ENCODE measurements around the gene BAIAP2. TPM values are rescaled to one million over a fixed set of nuclear protein-coding genes. Genes with fewer than 3 reads are reported as not detected.

The BAIAP2 gene
- total RNA-seq, 2 donors from 2014 or later: 6.2 to 13.2 TPM

DNA sequence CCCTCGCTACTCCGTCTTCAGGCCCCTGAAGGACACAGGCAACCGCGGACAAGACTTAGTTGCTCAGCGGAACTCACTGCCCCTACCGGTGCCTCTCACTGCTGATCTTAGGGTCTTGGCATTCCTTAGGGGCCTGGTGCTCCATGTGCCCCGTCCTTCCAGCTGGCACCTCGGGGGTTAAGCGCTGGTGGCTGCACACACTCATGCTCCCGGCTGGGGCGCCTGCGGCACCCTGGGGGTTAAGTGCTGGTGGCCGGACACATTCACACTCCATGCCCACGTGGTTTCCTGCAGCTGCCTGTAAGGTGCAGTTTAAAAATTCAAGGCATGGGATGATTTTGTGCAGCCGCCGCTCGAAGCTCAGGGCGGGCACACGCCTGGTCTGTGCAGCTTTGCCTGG is 45.1 kb downstream of the BAIAP2 start:
- Mint-ChIP-seq H3K27ac (no peak overlapping the region), H3K9me3 (no peaks in the 10 kb centered on the region), H3K36me3 (no peaks in the 10 kb centered on the region)
- no peak for DNase-seq (ENCODE audit: low spot score in 2 of 2)
- no peak for ATAC-seq

DNA sequence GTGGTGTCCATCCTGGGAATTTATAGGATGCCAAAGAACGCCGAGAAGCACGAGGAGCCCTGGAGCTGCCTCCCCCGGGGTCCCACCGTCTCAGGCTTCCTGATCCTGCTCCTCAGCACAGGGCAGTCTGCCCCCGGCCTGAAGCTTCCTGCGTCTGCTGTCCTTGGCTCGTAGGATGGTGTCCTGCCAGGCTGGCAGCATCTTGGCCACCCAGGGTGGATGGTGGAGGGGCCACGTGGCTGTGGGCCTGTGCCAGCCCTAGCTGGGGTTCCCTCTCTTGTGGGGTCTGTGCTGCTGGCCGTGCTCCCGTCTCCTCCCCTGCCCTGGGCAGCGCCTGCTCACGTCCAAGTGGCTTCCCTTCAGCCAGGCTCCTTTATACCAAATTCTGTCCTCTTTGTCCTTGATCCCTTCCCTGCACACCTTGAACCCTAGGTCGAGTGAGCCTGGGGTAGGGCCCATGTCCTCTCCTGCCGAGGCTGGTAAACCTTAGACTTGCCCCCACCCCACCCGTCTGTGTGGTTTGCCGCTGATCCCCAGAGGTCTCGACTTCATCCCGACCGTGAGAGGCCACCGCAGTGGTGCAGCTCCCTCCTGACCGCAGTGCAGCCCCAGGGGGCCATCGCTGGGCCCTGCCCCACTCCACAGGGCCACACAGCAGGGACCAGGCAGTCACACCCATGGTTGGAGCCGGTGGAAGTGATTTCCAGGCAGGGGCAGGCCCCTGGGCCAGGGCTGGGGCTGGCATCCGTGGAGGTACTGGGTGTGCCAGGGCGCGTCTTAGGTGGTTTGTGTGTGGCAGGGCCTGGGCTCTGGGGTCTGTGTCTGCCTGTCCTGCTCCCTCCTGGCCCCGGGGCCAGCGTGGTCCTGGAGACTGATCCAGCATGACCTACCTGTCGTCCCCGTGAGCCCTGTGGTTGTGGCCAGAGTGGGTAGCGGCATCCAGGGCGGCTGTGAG is 46.5 kb downstream of the BAIAP2 start:
- no peak overlapping the region for H3K27ac Mint-ChIP-seq
- no peak for ATAC-seq
- no peak for DNase-seq (ENCODE audit: low spot score in 2 of 2)
- no peaks in the 10 kb centered on the region for H3K9me3 Mint-ChIP-seq
- no peaks in the 10 kb centered on the region for H3K36me3 Mint-ChIP-seq

DNA sequence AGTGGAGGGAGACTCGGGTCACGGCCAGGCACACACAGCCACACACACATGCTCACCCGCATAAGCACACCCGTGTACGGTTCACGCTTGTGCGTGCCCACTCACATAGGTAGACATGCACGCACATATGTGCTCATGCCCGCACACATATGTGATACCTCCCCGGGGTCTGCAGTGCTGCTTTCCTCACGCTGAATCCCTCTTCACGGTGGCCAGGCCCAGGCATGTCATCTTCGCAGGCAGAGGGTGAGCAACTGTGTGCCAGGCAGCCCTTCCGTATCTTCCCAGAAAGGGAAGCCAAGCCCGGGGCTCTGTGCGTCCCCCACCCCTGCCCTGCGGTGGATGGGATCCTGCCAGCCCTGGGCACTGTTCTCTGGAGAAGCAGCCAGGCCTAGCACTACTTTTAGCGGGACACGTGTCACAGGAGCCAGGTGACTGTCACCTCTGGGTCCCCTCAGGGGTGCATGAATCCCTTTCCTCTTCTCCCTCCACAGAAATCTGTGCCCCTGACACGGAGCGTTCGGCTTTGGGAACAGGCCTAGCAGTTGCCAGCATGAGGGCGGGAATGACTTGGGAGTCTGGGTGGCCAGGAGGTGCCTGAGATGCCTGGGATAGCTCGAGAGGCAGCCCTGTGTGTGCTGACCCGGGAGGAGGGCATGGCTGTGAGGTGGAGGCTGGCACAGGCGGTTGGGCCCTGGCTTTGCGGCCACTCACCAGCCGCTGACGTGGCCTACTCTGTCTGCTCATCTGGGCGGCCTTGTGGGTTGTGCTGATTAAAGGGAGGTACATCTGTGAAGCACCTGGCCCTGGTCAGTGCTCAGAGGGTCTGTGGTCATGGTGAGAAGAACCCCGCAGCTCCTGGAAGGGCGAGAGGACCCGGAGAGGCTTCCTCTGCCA is 47.5 kb downstream of the BAIAP2 start:
- ATAC-seq (no peak), DNase-seq (ENCODE audit: low spot score in 2 of 2) (no peak)
- H3K9me3 Mint-ChIP-seq: no peaks in the 10 kb centered on the region
- H3K36me3 Mint-ChIP-seq: no peaks in the 10 kb centered on the region
- peak overlapping the region in 1 of 2 donors; percentile 9 for H3K27ac Mint-ChIP-seq

DNA sequence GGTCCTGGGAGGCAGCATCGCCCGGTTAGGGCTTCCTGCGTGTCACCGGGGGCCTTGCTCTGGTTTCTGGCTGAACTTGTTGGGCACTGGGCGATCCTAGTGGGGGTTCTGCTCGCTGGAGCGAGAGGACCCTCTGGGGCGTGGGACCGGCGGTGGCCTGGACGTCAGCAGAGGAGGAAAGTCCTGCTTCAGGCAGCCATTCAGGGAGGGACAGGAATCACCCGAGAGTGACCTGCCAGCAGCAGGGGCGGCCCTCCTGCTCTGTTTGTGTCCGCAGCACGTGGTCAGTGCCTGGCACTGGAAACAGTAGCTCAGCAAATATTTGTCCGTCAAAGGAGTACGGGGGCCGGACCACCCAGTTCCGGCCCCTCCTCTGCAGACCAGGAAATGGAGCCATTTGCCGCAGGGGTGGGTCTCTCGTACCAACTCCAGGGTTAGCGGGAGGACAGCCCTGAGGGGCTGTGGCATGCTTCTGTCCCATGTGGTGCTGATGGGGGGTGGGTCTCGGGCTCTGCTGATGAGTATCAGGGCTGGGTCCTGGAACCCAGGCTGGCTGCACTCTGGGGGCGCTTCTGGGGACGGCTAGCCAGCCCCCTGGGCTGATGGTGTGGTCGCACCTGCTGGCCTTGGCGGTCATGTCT is 48.3 kb downstream of the BAIAP2 start:
- DNase-seq (ENCODE audit: low spot score in 2 of 2) (no peak), ATAC-seq (no peak)
- Mint-ChIP-seq H3K9me3 (no peaks in the 10 kb centered on the region), H3K36me3 (no peaks in the 10 kb centered on the region), H3K27ac (no peak overlapping the region)

DNA sequence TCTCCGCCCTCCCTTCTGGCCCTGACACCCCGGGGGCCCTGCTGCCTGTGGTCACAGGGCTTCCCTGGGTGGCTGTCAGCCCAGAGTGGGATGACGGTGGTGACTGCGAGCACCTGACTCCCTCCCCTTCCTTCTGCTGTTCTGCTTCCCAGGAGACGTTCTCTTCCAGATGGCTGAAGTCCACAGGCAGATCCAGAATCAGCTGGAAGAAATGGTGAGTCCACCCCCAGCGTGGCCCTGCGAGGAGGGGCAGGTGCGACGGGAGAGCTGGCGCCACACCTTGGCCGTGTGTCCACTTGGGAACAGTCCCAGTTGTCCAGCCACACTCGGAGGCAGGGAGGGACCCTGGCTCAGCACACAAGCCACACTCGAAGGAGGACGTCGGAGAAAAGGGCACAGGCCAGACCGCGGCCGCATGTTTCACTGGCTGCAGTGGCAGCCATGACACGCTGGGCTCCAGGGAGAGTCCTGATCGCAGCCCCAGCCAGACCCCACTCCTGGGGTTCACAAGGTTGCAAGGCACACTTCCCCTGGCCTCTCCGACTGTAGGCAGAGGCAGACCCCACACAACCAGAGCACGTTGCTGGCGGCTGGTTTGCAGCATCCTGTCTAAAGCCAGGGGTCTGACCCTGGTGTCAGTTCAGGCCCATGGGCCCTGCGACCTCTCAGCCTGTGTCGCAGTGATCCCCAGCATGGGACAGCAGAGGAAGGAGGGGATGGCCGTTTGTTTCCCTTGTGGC is 49.9 kb downstream of the BAIAP2 start:
- H3K27ac Mint-ChIP-seq: no peak overlapping the region
- no peaks in the 10 kb centered on the region for H3K9me3 Mint-ChIP-seq
- no peak for ATAC-seq
- H3K36me3 Mint-ChIP-seq: no peaks in the 10 kb centered on the region
- DNase-seq (ENCODE audit: low spot score in 2 of 2): no peak

DNA sequence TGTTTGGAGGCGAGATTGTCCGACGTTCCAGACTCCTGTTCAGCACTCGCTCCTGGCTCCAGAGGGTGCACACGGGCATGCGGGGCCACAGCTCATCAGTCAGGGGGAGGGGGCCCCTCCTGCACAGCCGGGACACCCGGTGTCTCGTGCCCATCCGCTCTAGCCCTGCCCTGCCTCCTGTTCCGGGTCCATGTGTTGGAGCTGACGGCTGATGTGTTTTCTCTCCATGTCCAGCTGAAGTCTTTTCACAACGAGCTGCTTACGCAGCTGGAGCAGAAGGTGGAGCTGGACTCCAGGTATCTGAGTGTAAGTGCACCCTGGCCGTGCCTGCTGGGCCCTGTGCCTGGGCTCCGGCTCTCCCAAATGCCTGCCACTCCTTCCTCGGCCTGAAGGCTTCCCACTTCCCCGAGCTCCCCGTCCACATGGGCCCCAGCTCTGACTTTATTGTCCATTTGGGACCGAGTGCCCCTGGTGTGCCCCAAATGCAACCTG is 50.5 kb downstream of the BAIAP2 start:
- no peak overlapping the region for H3K27ac Mint-ChIP-seq
- DNase-seq (ENCODE audit: low spot score in 2 of 2) (no peak), ATAC-seq (no peak)
- no peaks in the 10 kb centered on the region for H3K9me3 Mint-ChIP-seq
- H3K36me3 Mint-ChIP-seq: no peaks in the 10 kb centered on the region

DNA sequence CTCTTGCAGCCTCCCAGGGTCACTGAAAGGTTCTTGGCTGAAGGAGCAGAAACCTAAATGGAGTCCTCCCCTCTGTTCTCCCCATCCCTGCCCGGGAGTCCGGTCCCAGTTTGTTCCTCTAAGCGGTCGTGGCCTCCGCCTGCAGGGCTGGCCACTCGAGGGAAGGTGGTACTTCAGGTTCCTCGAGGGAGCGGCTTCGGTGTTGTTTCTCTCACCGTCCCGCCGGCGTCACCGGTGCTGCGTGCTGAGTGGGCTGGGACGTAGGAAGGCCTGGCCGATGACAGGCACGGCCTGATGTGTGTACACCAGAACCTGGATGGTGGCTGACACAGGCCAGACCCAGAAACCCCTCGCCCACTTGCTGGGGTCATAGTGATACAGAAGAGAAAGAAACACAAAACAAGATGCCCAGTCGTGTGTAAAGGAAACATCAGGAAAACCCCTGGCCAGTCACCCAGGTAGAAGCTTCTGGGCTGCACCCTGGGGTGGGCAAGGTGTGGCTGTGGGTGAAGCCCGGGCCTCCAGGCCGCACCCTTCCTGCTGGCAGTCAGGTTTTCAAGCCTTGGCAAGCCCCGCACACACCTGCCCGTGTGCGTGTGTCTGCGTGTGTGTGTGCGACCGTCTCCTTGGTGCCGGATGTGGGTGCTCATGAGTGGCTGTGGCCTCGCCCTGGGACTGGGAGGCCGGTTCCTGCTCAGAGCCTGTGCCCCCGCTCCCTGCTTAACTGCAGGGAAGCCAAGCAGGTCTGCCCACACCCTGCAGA is 52.0 kb downstream of the BAIAP2 start:
- ATAC-seq (no peak), DNase-seq (ENCODE audit: low spot score in 2 of 2) (no peak)
- Mint-ChIP-seq H3K9me3 (no peaks in the 10 kb centered on the region), H3K36me3 (no peaks in the 10 kb centered on the region), H3K27ac (no peak overlapping the region)

DNA sequence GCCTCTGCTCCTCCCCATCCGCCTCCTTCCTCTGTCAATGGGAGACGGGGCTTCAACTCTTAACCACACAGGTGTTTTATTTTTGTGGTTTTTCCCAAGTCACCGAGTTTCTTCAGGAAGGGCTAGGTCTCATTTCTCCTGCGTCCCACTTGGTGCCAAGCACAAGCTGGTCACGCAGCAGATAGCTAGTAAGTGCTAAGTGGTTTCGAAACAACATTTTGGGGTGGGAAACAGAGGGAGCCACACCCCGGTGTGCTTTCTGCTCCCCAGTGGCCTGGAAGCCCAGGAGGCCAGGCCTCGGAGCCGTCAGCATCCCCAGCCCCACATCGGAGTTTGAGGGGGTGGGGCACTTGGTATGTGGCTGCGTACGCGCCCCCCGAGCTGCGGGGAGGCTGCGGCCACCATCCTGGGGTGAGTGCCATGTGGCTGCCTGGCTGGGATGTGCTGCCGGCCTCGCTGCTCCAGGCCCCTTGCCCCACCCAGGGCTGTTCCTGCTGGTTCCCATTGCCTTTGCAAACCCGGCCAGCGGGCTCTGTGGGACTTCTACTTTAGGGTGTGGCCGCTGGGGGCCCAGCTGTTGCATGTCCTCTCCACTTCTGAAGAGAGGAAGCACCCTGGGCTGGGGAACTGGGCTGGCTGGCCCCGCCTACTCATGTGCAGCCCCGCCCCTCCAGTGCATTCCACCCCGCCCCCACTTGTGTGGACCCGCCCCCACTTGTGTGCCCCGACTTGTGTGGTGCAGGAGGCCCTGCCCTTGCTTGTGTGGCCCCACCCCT is 55.6 kb downstream of the BAIAP2 start:
- ATAC-seq: no peak
- Mint-ChIP-seq H3K27ac (no peak overlapping the region), H3K36me3 (no peaks in the 10 kb centered on the region), H3K9me3 (no peaks in the 10 kb centered on the region)
- DNase-seq (ENCODE audit: low spot score in 2 of 2): peak in 1 of 2 donors; percentile 27

DNA sequence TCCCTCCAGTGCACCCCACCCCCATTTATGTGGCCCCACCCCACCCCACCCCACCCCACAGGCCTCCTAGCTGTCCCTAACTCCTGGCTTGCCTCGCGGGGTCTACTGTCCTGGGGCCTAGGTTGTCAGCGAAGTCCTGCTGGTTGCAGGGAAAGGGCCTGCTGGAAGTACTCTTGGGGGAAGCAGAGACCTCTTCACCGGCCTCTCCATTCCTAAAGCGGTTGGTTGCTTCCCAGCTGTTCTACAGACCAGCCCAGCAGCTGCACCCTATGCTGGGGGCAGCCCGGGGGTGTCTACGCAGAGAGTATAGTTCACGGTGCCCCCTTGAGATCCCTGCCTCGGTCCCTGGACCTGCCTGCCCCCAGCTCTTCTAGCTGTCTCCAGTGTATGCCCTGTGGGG is 56.2 kb downstream of the BAIAP2 start:
- no peaks in the 10 kb centered on the region for H3K36me3 Mint-ChIP-seq
- no peaks in the 10 kb centered on the region for H3K9me3 Mint-ChIP-seq
- DNase-seq (ENCODE audit: low spot score in 2 of 2) (no peak), ATAC-seq (no peak)
- no peak overlapping the region for H3K27ac Mint-ChIP-seq

DNA sequence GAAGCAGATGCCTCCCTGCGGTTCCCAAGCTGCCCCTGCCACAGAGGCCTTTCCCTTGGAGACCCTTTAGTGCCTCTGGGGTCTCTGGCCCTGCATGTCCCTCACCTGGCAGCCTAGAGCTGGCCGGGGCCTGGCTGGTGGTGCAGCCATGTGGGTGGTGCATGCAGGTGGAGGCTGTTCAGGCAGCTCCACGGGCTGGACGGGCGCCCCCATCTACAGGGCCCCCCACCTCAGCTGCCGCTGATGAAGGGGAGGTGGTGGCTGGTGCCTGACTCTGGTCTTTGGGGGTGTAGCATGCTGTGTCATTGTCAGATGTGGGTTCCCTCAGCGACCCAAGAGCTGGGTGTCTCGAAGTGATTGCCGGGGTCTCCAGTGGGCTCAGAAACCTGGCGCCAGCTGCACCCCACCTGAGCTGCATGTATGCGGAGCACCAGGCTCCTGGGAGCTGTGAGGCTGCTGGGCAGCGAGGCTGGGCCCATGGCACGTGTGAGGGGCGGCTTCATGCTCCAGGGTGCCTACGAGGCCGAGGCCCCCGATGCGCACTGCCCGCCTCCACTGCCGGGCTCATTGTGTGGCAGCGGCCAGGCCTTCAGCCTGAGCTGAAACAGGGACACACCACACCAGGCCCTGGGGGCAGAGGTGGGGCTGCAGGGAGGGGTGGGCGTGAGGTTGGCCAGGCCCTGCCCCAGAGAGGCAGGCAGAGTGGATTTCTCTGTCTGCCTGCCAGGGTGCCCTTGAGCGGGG is 57.0 kb downstream of the BAIAP2 start:
- Mint-ChIP-seq H3K36me3 (no peaks in the 10 kb centered on the region), H3K9me3 (no peaks in the 10 kb centered on the region), H3K27ac (no peak overlapping the region)
- no peak for ATAC-seq
- no peak for DNase-seq (ENCODE audit: low spot score in 2 of 2)

DNA sequence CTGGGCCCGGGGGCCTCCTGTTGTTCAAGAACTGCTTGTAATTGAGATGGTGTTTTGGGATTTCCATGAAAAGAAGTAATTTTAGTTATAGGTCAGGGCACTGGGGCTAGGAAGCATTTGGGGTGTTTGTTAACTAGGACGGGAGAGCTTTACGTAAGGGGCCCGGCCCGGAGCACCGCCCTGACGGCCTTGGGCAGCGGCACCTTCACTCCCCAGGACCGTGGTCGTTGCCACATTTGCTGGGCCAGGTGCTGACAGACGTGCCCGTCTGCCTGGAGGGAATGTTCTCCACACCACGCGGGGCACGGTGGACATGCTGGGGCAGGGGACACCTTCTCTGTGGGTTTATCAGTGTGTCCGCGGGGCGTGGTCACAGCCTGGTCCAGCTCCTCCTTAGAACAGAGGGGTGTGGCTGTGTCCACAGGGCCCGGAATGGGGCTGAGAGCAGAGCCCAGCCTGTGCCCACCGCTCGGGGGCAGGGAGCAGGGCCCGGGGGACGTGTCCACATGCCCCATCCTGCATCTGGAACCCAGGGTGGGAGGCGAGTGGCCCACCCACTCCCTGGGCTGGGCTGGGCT is 57.7 kb downstream of the BAIAP2 start:
- H3K36me3 Mint-ChIP-seq: no peaks in the 10 kb centered on the region
- DNase-seq (ENCODE audit: low spot score in 2 of 2) (no peak), ATAC-seq (no peak)
- H3K9me3 Mint-ChIP-seq: no peaks in the 10 kb centered on the region
- H3K27ac Mint-ChIP-seq: no peak overlapping the region

DNA sequence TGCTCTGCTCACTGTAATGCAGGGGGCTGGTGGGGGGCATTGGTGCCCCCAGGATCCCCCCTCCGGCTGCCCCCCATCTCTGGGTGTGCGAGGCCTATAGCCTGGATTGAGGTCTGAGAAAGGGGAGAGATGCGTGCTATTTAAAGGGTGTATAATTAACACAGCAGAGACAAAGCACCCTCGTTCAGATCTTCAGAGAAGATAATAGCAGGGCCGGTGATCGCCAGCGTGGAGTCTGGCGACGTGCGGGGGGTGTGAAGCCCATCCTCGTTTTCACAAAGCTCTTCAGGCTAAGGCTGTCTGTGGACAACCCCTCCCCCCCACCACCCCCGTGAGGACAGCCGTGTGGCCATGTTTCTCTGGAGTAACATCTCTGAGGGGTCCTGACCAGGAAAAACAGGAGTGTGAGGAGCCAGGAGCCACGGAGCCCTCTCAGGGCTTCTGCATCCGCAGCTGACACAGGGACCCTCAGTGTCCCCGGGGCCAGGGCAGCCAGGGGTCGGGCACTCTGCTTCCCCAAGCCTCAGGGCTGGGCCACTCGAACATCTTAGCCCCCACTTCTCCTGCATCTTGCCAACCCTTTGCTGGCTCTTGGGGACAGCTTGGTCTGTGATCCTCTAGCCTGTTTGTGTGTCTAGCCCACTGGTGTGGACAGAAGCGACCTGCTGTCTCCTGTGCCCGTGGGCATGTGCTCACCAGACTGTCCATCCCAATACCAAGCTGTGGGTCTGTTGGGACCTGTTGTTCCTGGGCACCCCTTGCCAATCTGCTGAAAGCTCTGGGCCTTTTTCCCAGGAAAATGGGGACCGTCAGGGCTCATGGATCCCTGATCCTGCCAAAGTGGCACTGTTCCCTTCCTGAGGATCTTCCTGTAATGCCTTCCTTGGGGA is 58.9 kb downstream of the BAIAP2 start:
- peak overlapping the region; percentile 4 to 92 for H3K27ac Mint-ChIP-seq
- ATAC-seq: no peak

More for the DNA sequence above, 58.9 kb downstream of the BAIAP2 start:
- no peak for DNase-seq (ENCODE audit: low spot score in 2 of 2)
- Mint-ChIP-seq H3K9me3 (no peaks in the 10 kb centered on the region), H3K36me3 (no peaks in the 10 kb centered on the region)

Data from activated naive CD4-positive, alpha-beta T cell treated with anti-CD3 and anti-CD28 coated beads, Interleukin-2, amount 50 U/mL, for 72 hours (primary cell).